GM19025 (cell line): Measurements from ENCODE around the gene GREB1.
"Not testable (repeated sequence)": the region's sequence is repeated elsewhere in the genome, so short reads cannot be mapped to it uniquely, and the experiment has no call there.

Experiments used
- ATAC-seq: cut with Tn5 transposase; IDR thresholded peaks from one replicate; pipeline ENCODE4 v1.9.1; 2021; ENCODE audit warnings: mild to moderate bottlenecking, low read depth, moderate library complexity; ENCODE audit not compliant: unreplicated experiment

The GREB1 gene

GRCh38 chr2:11656671-11657101 lies 122.8 kb downstream of the GREB1 start:
- no peak for ATAC-seq

- ATAC-seq, result no peak
Measured at GRCh38 chr2:11657195-11657594, 123.3 kb downstream of the GREB1 start.

GRCh38 chr2:11657646-11658045 lies 123.8 kb downstream of the GREB1 start:
- no peak for ATAC-seq

- ATAC-seq, result no peak
Measured at GRCh38 chr2:11658208-11659114, 124.6 kb downstream of the GREB1 start.

- ATAC-seq, result no peak
Measured at GRCh38 chr2:11659115-11659475, 125.2 kb downstream of the GREB1 start.

GRCh38 chr2:11659851-11660250 lies 126.0 kb downstream of the GREB1 start:
- ATAC-seq, result no peak

GRCh38 chr2:11660396-11660795 lies 126.6 kb downstream of the GREB1 start:
- not testable (repeated sequence) for ATAC-seq

- ATAC-seq, result no peak
Measured at GRCh38 chr2:11661891-11662435, 128.1 kb downstream of the GREB1 start.

GRCh38 chr2:11662882-11663281 lies 129.0 kb downstream of the GREB1 start:
- ATAC-seq, result no peak

GRCh38 chr2:11663427-11663826 lies 129.6 kb downstream of the GREB1 start:
- no peak for ATAC-seq

GRCh38 chr2:11665028-11665427 lies 131.2 kb downstream of the GREB1 start:
- no peak for ATAC-seq

GRCh38 chr2:11665510-11666362 lies 131.9 kb downstream of the GREB1 start:
- no peak for ATAC-seq

GRCh38 chr2:11667194-11667593 lies 133.3 kb downstream of the GREB1 start:
- no peak for ATAC-seq

- ATAC-seq, result no peak
Measured at GRCh38 chr2:11667866-11668637, 134.2 kb downstream of the GREB1 start.

GRCh38 chr2:11669454-11670291 lies 135.8 kb downstream of the GREB1 start, which contains the start of gene NTSR2:
Gene NTSR2, minus strand, starts transcription at chr2:11670195. Its CDS starts 66 bp downstream, at chr2:11670129.
- ATAC-seq, result no peak

- ATAC-seq, result no peak
Measured at GRCh38 chr2:11672407-11672806, 138.6 kb downstream of the GREB1 start.

GRCh38 chr2:11674983-11675382 lies 141.1 kb downstream of the GREB1 start:
- no peak for ATAC-seq

GRCh38 chr2:11675423-11676112 lies 141.7 kb downstream of the GREB1 start:
- no peak for ATAC-seq

GRCh38 chr2:11676640-11677039 lies 142.8 kb downstream of the GREB1 start:
- ATAC-seq, result no peak
